C1 segment of cervical spinal cord (tissue), 14 donors: ENCODE data around the gene CACNA1D.
A peak's percentile ranks its signal among the peaks of the same experiment; 100 is the strongest.

Experiments
- DNase-seq, 14 donors: peaks; one replicate each; lab custom pipeline; 2025; lab: John Stamatoyannopoulos, UW

Gene CACNA1D

DNA sequence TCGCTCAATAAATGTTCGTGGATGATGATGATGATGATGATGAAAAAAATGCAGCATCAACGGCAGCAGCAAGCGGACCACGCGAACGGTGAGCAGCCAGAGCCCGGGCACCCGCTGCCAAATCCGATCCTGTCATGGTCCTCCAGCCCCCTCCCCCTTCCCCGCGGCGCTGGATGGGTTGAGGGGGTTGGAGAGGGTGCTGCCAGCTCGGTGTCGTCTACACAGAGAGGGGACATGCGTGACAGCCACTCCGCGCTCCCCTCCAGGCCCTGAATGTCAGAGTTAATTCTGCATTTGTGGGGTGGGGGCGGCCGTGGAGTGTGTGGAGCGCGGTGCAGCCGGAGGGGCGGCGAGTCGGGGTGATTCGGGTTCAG, 722 bp downstream of the CACNA1D start:
- no peak for DNase-seq

DNA sequence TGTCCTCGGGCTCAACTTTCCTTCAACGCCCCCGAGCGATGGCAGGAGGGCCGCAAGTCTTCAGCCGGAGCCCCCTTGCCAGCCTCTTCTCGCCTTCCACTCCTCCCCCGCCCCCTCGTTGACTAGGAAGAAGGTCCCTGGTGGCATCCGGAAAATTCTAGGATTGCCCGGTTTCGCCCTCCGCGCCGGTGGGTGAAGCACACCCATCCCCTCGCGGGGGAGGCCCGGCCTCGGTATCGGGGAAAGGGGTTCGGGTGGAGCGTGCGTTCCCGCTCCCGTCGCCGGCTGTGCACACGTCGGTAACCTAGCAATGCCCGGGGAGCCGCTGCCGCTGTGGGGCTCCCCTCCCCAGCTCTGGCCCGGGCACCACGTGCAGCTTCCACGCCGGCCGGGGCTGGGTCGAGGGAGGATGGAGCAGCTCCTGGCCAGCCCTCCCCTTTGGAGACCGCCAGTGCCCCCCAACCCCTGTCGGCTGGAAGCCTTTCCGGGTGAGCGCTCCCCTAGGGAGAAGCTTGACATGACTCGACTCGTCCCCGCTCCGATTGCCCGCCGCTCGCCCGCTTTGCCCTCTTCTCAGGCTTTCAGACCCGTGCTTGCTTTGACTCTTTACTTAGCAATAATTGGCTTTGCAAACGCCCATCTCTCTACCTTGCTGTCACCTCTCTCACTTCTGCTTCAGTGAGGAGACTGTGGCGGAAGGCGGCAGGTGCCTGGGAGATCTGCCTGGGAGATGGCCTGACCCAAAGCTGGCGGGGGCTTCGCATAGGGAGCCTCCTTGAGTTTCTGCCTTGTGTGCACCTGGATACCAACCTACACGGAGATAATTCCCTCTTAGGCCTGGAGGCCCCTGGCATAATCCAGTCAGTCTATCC, 1.3 kb downstream of the CACNA1D start:
- peak in 9 of 14 donors; percentile 19 to 55 (median 40) for DNase-seq

DNA sequence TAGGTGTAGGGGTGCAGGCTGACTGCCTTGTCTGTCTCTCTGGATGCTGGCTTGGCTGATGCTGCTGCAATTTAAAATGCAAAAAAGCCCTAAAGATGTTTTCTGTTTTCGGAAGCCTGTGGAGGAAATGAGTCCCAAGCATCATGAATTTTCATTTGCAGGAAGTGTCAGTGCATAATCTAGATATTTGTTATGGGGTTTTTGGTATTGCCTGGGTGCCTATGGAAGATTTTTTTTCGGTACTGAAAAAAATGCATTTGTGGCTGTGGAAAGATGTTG, 1.9 kb downstream of the CACNA1D start:
- no peak for DNase-seq

DNA sequence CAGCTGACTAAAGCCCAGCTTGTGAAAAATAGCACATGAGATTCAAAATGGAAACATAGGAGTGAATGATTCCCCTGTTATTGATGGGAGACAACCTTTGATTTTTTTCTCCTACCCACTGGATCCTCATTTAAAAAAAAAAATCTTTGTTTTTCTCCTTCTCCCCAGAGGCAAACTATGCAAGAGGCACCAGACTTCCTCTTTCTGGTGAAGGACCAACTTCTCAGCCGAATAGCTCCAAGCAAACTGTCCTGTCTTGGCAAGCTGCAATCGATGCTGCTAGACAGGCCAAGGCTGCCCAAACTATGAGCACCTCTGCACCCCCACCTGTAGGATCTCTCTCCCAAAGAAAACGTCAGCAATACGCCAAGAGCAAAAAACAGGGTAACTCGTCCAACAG, 2.6 kb downstream of the CACNA1D start:
- DNase-seq = peak in 1 of 14 donors; percentile 5

GRCh38 chr3:53498806-53499641, 4.6 kb downstream of the CACNA1D start:
- DNase-seq = no peak

GRCh38 chr3:53500165-53500777, 5.9 kb downstream of the CACNA1D start:
- no peak for DNase-seq

DNA sequence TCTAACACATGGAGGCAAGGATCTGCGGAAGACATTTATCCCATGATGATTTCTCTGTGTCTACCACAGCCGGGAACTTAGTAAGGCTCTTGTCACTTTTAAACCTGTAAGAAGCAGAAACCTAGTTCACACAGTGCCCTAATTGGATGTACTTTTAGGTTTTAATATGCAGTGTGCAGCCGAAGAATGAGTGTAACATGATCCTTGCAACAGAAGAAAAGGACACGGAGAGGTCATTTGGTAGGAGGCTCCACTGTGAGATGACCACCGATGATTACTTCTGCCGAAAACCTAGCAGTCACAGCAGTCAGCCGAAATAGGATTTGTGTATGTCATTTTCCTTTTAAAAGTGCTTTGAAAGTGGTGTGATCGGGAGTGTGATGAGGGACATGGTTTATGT, 6.8 kb downstream of the CACNA1D start:
- no peak for DNase-seq

DNA sequence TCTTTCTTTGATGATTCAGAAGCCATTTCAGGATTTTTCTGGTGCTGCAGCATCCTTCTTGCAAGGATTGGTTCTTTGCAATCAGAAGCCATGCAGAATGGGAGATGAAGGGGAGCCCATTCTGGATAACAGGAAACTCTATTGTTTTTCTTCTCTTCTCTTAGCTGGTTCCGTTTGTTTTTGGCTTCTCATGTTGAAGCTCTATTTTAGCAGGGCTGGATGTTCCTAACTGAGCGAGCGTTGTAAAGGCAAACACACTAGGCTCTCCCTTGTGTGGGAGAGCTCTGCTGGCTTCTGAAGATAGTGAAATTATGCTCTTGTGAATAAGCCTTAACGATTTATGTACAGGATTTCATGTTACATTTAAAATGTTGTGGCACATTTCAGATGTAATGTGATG, 8.3 kb downstream of the CACNA1D start:
- DNase-seq = no peak

DNA sequence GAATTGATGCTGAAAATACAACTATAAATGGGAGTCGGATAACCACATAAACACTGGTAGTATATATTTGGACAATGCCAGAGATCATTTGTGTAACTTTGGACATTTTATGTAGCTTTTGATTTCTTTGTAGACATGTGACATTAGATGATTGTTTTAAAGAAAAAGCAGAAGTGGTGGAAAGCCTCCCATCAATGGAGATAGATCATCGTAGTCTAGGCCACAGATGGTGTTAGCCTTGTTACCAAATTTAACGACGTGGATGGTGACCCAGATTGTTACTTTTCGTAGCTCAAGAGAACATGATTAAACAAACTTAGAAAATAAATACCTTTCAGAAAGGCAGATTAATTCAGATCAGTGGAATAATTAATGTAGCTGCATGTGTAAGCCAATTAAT, 8.8 kb downstream of the CACNA1D start:
- no peak for DNase-seq

GRCh38 chr3:53506110-53506762, 11.8 kb downstream of the CACNA1D start:
- no peak for DNase-seq

GRCh38 chr3:53506763-53507145, 12.3 kb downstream of the CACNA1D start:
- no peak for DNase-seq

- no peak for DNase-seq
These were observed 15.1 kb downstream of the CACNA1D start for GRCh38 chr3:53509494-53509893.

DNA sequence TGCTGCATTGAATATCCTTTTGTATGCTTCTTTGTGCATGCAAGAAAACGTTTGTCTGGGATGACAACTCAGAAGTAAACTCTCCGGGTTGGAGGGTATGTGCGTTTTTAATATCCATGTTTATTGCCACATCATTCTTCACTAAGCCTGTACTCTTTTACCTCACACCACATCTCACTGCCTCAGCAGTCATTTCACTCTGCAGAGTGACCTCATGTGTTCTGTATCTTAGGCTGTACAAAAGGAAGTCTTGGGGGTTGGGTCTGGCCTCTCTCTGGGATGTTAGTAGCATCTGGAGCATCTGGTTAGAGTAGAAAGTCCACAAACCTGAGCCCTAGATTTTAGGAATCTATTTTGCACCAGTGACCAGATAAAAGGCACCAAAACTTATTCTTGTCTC, 16.1 kb downstream of the CACNA1D start:
- no peak for DNase-seq

- DNase-seq = no peak
These were observed 16.8 kb downstream of the CACNA1D start for GRCh38 chr3:53511246-53511645.

GRCh38 chr3:53513556-53514190, 19.3 kb downstream of the CACNA1D start:
- DNase-seq = no peak

GRCh38 chr3:53516339-53516738, 21.9 kb downstream of the CACNA1D start:
- DNase-seq = peak in 4 of 14 donors; percentile 17 to 45 (median 33)

DNA sequence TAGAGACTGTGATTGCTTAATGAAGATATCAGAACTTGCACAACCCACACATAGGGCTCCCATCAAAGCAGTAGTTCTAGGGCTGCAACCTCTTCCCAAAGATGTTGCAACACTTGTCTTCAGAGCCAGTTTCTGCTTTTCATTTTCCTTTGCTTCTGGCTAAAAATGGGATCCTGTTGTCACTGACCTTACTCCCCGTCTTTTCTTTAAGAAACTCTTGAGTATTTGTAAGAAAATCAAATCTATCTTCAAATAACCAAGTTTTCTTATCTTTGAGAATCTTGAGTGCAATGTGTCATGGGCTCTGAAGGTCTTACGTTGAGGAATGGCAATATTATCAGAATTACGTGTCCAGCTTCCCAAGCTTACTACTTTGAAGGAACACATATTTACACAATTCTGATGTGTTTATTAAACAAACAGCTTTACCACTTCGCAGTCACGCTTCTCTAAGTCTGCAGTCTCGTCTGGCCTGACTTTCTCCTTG, 24.1 kb downstream of the CACNA1D start:
- no peak for DNase-seq

GRCh38 chr3:53519065-53519709, 24.8 kb downstream of the CACNA1D start:
- no peak for DNase-seq

DNA sequence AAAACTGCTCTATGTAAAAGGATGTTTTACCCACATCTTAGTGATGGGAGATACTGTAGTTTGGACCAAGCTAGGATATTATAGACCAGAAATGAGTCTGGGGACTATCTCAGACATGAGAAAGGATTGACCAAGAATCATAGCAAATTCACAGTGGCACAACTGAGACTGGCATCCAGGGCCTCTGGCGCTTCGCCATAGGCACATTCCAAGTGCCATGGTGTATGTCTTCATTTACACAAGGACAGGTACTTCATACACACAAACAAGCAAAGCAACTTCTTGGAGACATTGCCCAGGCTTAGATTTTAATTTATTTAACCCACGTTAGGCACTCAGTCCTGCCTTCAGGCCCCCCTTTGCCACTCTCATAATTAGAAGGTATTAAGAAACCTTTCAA, 28.9 kb downstream of the CACNA1D start:
- DNase-seq = no peak

- no peak for DNase-seq
These were observed 30.2 kb downstream of the CACNA1D start for GRCh38 chr3:53524566-53524965.
